GM12878 (cell line): ENCODE results near the gene TTC32.

Experiments
- POLR2A ChIP-seq: IDR thresholded peaks from 2 replicates; pipeline ENCODE4 v1.6.1; 2011; ENCODE audit warnings: low read depth, mild to moderate bottlenecking, low read length
- ZZZ3 ChIP-seq: IDR thresholded peaks from 2 replicates; pipeline ENCODE4 v1.6.1; 2011; ENCODE audit warnings: low read depth; ENCODE audit not compliant: control insufficient read depth, insufficient read length
- TF ChIP-seq, protein P1 (sequence below): IDR thresholded peaks from 2 replicates; pipeline ENCODE4 v1.6.1; 2011; ENCODE audit warnings: mild to moderate bottlenecking, low read depth, low read length, moderate library complexity; ENCODE audit not compliant: insufficient replicate concordance
- TF ChIP-seq, protein P2 (sequence below): fragments of 450-650 bp; IDR thresholded peaks from 2 replicates; pipeline ENCODE4 v1.6.1; 2016; ENCODE audit warnings: mild to moderate bottlenecking, moderate library complexity, borderline replicate concordance
- TF ChIP-seq, protein P3 (sequence below), 3 experiments: IDR thresholded peaks in 2 of 3; conservative IDR thresholded peaks in 1 of 3; 2 replicates each; pipeline ENCODE4 v1.5.1; 2011; ENCODE audit warnings: low read depth in 3 of 3, low read length in 3 of 3, mild to moderate bottlenecking in 3 of 3, control low read depth in 2 of 3, moderate library complexity in 2 of 3, inconsistent platforms in 1 of 3, mixed read lengths in 1 of 3; ENCODE audit not compliant: control insufficient read depth in 2 of 3, insufficient read depth in 1 of 3; ENCODE audit errors: extremely low read depth in 1 of 3

DNA sequence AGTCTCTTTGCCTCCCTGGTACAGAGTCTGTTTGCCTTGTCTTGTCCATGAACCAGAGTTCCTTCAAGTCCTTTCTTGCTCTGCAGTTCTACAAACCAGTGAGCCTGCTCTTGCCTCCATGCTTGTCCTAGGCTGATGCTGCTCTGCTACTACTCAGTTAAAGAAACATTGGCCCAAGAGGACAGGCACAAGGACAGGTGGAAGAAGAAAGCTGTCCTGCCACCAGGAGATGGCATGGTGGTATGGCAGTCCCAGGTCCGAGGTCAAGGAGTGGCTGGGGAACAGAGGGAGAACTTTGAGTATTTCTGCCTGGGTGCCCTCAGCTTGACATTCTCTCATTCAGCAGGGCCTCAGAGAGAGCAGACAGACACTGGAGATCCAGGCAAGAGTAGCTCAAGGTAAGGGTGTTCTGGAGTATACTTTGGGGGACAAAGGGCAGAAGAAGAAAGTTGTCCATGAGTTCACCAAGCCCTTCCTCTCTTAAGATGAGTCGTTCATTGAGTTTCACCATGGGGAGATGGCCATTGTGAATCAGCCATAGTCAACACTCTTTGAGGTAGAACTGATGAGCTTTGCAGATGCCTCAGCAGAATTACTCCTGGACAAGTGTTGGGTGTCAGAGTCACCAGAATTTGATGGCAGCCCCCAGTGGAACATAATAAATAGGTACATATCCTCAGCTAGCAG, 20.4 kb downstream of the TTC32 start:
- TF ChIP-seq, protein P1, sequence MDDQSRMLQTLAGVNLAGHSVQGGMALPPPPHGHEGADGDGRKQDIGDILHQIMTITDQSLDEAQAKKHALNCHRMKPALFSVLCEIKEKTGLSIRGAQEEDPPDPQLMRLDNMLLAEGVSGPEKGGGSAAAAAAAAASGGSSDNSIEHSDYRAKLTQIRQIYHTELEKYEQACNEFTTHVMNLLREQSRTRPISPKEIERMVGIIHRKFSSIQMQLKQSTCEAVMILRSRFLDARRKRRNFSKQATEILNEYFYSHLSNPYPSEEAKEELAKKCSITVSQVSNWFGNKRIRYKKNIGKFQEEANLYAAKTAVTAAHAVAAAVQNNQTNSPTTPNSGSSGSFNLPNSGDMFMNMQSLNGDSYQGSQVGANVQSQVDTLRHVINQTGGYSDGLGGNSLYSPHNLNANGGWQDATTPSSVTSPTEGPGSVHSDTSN = no peak
- TF ChIP-seq, protein P2, sequence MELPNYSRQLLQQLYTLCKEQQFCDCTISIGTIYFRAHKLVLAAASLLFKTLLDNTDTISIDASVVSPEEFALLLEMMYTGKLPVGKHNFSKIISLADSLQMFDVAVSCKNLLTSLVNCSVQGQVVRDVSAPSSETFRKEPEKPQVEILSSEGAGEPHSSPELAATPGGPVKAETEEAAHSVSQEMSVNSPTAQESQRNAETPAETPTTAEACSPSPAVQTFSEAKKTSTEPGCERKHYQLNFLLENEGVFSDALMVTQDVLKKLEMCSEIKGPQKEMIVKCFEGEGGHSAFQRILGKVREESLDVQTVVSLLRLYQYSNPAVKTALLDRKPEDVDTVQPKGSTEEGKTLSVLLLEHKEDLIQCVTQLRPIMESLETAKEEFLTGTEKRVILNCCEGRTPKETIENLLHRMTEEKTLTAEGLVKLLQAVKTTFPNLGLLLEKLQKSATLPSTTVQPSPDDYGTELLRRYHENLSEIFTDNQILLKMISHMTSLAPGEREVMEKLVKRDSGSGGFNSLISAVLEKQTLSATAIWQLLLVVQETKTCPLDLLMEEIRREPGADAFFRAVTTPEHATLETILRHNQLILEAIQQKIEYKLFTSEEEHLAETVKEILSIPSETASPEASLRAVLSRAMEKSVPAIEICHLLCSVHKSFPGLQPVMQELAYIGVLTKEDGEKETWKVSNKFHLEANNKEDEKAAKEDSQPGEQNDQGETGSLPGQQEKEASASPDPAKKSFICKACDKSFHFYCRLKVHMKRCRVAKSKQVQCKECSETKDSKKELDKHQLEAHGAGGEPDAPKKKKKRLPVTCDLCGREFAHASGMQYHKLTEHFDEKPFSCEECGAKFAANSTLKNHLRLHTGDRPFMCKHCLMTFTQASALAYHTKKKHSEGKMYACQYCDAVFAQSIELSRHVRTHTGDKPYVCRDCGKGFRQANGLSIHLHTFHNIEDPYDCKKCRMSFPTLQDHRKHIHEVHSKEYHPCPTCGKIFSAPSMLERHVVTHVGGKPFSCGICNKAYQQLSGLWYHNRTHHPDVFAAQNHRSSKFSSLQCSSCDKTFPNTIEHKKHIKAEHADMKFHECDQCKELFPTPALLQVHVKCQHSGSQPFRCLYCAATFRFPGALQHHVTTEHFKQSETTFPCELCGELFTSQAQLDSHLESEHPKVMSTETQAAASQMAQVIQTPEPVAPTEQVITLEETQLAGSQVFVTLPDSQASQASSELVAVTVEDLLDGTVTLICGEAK = no peak
- TF ChIP-seq ZZZ3 (no peak), POLR2A (no peak)
- TF ChIP-seq, protein P3, sequence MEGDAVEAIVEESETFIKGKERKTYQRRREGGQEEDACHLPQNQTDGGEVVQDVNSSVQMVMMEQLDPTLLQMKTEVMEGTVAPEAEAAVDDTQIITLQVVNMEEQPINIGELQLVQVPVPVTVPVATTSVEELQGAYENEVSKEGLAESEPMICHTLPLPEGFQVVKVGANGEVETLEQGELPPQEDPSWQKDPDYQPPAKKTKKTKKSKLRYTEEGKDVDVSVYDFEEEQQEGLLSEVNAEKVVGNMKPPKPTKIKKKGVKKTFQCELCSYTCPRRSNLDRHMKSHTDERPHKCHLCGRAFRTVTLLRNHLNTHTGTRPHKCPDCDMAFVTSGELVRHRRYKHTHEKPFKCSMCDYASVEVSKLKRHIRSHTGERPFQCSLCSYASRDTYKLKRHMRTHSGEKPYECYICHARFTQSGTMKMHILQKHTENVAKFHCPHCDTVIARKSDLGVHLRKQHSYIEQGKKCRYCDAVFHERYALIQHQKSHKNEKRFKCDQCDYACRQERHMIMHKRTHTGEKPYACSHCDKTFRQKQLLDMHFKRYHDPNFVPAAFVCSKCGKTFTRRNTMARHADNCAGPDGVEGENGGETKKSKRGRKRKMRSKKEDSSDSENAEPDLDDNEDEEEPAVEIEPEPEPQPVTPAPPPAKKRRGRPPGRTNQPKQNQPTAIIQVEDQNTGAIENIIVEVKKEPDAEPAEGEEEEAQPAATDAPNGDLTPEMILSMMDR (IDR thresholded peaks at IDR 0.05 in 2 of 3, conservative IDR thresholded peaks at IDR 0.05 in 1 of 3; ENCODE audit: control insufficient read depth in 2 of 3, extremely low read depth in 1 of 3, insufficient read depth in 1 of 3, low read depth in 3 of 3, low read length in 3 of 3) = no peak
